ENCODE results near the gene SPNS3.
A peak's percentile ranks its signal among the peaks of the same experiment; 100 is the strongest.

The SPNS3 gene, protein sequence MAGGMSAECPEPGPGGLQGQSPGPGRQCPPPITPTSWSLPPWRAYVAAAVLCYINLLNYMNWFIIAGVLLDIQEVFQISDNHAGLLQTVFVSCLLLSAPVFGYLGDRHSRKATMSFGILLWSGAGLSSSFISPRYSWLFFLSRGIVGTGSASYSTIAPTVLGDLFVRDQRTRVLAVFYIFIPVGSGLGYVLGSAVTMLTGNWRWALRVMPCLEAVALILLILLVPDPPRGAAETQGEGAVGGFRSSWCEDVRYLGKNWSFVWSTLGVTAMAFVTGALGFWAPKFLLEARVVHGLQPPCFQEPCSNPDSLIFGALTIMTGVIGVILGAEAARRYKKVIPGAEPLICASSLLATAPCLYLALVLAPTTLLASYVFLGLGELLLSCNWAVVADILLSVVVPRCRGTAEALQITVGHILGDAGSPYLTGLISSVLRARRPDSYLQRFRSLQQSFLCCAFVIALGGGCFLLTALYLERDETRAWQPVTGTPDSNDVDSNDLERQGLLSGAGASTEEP

DNA sequence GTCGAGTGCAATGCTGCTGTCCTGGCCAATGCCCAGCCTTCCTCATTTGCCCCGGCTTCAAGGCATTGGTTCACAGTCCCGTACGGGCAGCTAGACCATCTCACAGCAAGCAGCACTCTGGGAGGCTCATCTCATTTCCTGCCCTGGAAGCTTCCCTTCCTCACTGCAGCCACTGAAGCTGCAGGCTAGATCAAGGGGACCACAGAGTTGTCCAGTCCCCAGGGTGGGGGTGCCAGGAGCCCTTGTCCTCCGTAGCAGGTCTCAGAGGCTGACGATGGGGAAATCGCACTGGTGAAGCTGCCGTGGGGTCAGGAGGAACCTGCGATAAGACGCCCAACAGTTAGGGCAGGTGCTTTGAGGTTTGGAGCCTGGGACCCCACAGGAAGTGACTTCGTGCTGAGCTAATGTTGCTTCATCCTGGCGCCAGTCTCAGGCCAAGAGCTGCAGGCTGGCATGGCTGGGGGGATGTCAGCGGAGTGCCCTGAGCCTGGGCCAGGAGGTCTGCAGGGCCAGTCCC, at the start of gene SPNS3:
TSS of gene SPNS3 (plus strand) at position 426 of the 517 bp plus-strand sequence. CDS start at position 454, 28 bp downstream.
- DNase-seq (ENCODE audit: low spot score), result no peak

DNA sequence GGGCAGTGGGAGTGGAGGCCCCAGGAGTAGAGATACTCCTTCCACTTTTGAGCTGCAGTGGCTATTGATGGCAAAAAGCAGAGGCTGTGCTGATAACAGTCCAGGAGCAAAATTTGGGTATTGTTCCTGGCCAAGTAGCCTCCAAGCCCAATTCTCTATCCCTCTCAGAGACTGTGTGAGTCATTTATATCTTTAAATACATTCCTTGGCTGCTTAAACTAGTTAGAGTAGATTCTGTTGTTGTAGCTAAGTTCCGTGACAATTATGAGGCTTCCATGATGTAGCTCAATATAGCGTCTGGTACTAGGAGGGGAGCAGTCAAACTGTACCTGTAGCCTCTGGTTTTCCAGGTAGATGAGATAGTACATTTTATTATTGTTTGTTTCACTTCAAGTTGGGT, 47.3 kb upstream of the SPNS3 start:
- no peak for DNase-seq (ENCODE audit: low spot score)

DNA sequence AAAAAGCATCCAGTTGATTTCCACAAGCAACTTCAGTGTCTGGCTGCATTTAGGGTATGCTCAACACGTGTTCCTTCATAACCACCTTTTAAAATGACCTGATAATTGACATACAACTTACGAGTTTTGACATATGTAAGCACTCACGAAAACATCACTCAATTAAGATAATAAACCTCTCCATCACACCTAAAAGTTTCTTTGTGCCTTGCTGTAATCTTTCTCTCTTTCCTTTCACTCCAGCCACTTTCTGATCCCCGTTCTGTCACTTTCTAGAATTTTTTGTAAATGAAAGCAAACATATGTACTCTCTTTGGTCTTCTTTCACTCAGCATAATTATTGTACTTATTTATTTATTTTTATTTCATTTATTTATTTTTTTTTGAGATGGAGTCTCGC, 46.6 kb upstream of the SPNS3 start:
- no peak for DNase-seq (ENCODE audit: low spot score)

DNA sequence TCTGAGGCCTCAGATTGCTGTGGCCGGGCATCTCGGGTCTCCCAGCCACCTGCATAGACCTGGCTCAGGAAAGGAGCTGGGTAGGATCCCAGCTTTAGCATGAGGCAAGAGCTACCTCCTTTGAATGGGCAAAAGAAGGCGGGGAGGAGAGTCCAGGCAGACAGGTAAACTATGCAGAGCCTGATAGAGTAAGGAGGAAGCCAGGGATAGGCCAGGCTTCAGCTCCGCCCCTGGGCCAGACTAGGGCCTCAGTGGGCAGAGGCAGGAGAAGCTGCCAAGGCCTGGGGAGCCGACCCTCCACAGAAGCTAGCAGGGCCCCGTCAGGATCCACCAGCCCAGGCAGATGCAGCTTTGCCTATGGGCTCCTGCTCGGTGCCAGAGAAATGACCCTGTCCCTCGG, 44.7 kb upstream of the SPNS3 start:
- DNase-seq (ENCODE audit: low spot score), result no peak

DNA sequence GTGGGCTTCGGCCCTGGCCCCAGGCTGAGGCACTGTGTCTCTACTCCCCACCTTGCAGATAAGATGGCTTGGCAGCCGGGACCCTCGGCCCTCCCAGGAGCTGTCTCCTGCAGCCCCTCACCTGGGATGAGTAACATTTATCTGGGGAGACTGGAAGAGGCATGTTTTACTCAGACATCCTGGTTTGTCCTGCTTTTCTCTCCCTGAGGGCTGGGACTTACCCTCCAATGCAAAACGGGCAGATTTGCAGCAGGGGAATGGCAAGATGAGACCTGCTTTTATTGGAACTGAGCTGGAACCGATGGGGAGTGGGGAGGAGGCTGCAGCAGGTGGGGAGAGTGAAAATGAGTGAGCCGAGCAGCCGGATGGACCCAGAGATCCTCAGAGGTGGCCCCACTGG, 39.9 kb upstream of the SPNS3 start:
- no peak for DNase-seq (ENCODE audit: low spot score)

DNA sequence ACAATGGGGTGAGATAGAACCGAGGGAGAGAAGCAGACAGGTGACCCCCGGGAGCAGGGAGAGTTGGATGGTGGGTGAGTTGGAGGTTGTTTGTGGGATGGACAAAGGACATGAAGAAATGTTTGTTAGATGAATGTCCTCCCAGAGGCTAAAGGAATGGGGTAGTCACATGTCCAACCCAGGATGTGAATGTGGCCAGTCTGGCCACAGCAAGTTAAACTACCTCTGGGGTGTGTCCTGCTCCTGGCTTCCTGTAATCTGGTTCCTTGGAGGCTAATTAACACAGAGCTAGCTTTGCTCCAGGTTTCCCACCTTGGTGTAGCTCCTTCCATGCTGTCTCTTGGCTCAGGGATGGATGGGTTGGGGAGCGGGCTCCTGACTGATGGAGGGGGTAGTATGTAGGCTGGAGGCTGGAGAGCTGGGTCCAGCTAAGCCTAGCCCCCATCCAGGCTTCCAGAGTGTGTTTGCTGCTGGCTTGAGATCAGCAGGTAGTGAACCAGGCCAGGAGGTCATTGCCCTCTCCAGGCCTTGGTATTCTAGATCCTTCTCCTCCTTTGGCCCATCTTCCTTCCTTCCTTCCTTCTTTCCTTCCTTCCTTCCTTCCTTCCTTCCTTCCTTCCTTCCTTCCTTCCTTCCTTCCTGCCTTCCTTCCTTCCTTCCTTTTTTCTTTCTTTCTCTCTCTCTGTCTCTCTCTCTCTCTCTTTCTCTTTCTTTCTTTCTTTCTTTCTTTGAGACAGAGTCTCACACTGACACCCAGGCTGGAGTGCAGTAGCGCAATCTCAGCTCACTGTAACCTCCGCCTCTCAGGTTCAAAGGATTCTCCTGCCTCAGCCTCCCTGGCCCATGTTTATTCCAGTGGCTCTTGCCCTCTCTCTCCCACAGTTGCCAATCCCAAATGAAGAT, 39.3 kb upstream of the SPNS3 start:
- no peak for DNase-seq (ENCODE audit: low spot score)

DNA sequence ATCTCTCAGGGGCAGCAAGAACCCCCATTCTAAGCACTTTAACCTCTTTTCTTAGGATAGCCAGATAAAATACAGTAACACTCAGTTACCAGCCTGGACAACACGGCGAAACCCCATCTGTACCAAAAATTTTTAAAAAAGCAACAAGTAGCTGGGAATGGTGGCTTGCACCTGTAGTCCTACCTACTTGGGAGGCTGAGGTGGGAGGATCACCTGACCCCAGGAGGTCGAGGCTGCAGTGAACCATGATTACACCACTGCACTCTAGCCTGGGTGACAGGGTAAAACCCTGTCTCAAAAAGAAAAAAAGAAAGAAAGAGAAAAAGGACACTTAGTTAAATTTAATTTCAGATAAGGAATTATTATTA, 38.6 kb upstream of the SPNS3 start:
- DNase-seq (ENCODE audit: low spot score), result no peak

DNA sequence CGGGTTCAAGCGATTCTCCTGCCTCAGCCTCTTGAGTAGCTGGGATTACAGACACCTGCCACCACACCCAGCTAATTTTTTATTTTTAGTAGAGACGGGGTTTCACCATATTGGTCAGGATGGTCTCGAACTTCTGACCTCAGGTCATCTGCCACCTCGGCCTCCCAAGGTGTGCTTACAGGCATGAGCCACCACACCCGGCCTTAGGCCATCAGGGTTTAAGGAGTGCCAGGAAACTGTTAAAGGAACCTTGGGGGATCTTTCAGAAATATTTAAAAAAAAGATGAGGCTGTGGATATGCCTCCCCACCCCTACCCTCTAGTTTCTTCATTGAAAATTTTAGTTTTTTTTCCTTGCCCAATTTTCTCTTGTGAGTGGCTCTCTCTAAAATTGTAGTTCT, 35.9 kb upstream of the SPNS3 start:
- no peak for DNase-seq (ENCODE audit: low spot score)

DNA sequence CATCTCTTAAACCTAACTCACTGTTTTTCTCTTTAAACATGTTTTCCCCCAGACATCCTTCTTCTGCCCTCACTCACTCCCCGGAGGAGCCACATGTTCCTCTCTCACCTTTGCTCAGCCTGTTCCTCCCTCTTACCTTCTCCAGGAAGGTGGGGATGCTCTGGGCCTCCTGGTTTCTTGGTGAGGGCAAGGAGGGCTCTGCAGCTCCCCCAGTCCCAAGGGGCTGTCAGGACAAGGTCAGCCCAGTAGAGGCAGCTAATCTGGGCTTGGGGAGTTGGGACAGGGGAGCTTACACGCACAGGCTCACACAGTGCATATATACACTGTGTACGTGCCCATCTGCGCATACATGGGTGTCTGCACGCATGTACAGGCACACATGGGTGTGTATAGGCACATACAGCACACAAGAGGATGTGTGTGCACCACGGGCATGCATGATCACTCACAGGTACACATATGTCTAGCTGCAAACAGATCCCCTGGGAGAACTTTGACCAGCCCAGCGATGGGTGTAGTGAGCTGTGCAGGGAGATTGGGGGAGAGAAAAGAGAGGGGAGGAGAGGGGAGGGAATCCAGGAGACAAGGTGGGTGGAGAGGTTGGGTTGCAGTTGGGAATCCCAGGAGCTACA, 28.6 kb upstream of the SPNS3 start:
- no peak for DNase-seq (ENCODE audit: low spot score)

DNA sequence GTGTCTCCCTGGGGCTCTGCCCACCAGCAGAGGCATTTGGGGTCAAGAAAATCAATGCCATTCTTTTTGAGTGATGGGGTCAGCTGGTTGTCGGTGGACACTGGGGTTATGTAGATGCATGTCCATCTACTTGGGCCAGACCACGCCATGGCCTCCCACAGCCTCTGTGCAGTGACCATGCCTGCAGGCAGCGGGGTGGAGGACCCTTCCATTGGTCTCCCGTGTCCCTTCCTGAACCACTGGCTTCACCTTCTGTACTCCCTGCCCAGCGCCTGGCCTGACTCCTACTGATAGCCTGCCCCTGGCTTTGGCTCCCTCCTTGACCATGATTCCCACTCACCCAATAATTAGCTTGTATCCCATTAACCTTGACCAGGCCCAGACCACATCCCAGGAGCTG, 28.0 kb upstream of the SPNS3 start:
- no peak for DNase-seq (ENCODE audit: low spot score)

DNA sequence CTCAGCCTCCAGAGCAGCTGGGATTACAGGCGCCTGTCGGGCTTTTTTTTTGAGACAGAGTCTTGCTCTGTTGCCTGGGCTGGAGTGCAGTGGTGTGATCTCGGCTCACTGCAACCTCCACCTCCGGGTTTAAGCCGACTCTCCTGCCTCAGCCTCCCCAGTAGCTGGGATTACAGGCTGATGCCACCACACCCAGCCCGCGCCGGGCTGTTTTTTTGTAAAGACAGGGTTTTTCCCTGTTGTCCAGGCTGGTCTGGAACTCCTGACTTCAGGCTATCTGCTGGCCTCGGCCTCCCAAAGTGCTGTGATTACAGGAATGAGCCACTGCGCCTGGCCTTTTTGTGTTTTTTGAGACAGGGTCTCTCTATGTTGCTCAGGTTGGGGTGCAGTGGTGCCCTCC, 27.4 kb upstream of the SPNS3 start:
- DNase-seq (ENCODE audit: low spot score), result no peak

DNA sequence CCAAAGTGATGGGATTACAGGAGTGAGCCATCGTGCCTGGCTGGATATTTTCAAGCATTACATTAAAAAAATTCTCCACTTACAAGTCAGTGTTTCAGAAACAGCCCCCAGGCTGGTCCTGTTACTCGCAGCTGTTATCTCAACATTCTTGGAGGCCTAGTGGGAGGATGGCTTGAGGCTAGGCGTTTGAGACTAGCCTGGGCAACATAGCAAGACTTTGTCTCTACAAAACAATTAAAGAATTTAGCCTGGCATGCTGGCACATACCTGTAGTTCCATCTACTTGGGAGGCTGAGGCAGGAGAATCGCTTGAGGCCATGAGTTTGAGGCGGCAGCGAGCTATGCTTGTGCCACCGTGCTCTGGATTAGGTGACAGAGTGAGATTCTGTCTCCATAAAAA, 26.5 kb upstream of the SPNS3 start:
- DNase-seq (ENCODE audit: low spot score), result no peak

DNA sequence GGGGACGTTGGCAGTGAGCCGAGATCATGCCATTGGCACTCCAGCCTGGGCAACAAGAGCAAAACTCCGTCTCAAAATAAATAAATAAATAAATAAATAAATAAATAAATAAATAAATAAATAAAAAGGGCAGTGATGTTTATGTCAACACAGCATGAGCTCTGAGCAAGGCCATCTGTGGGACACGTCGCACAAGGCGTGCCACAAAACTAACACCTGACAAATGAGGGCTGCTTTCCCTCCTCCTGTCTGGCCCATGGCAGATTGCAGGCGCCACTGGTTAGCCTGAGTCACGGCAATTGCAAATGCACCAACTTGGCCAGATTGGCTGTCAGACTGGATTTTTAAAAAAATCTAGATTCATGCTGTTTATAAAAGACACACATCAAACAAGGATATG, 25.9 kb upstream of the SPNS3 start:
- no peak for DNase-seq (ENCODE audit: low spot score)

DNA sequence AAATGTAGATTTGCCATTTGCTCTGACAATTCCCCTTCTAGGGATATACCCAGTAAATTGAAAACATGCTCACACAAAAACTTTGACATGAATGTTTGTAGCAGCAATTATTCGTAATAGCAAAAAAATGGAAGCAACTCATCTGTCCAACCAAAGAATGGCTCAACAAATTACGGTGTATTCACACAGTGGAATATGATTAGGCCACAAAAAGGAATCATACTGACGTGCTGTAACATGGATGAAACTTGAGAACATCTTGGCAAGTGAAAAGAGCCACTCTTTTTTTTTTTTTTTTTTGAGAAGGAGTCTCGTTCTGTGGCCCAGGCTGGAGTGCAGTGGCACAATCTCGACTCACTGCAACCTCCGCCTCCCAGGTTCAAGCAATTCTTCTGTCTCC, 24.1 kb upstream of the SPNS3 start:
- DNase-seq (ENCODE audit: low spot score), result no peak

DNA sequence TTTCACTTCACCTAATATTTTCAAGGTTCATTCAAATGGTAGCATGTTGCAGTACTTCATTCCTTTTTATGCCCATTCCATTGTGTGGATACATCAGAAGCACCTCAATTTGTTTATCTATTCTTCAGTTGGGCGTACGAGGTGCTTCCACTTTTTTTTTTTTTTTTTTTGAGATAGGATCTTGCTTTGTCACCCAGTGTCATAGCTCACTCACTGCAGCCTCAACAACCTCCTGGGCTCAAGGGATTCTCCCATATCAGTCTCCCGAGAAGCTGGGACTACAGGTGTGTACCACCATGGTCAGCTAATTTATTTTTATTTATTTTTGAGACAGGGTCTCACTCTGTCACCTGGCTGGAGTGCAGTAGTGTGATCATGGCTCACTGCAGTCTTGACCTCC, 22.5 kb upstream of the SPNS3 start:
- DNase-seq (ENCODE audit: low spot score), result no peak

DNA sequence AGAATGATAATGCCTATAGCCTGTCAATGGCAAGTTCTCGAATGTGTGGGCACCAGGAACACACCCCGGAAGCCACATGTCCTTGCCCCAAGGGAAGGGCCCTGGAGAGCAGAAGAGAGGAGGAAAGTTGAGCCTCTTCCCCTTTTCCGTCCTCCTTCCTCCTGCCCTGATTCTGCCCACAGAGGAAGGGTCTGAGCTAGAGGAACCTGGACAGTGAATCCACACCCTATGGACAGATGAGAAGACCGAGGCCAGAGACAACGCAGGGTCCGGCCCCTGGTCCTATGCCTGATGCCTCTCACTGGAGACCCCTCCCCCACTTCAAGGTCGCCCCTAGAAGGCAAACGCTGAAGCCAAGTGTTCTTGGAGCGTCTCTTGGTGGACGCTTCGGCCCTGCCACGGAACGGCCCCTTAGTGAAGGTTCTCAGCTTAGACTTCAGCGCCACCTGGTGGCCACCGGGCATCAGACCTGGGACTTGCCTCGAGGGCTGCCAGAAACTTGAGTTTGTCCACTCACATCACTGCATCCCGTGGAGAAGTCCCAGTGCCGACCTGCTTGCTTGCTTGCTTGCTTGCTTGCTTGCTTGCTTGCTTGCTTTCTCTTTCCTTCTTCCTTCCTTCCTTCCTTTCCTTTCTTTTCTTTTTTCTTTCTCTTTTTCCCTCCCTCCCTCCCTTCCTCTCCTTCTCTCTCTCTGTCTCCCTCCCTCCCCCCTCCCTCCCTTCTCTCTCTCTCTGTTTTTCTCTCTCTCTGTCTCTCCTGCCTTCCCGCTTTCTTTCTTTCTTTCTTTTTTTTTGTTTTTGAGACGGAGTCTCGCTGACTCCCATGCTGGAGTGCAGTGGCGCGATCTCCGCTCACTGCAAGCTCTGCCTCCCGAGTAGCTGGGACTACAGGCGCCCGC, 20.6 kb upstream of the SPNS3 start:
- DNase-seq (ENCODE audit: low spot score), result peak; percentile 83

DNA sequence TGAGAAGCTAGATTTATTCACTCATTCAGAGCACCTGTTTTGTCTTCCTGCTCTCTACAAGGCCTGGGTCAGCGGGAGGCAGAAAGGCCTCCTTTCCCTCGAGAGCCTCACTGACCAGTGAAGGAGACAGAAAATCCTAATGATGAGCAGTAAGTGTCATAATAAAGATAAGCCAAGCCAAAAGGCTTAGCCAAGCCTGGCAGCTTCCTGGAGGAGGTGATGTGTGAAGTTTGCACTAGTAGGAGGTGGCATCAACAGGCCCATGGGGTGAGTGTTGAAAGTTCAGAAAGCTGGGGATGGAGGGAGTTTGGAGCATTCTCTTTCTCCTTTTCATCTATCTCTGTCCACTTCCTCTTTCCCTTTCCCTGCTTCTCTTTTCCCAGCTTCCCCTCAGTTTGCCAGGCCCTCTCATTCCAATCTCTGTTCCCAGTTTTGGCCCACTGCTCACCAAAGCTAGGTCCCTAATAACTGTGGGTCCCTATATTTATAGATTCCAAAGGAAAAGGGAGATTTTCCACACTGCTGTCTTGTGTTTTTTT, 16.5 kb upstream of the SPNS3 start:
- DNase-seq (ENCODE audit: low spot score), result no peak

DNA sequence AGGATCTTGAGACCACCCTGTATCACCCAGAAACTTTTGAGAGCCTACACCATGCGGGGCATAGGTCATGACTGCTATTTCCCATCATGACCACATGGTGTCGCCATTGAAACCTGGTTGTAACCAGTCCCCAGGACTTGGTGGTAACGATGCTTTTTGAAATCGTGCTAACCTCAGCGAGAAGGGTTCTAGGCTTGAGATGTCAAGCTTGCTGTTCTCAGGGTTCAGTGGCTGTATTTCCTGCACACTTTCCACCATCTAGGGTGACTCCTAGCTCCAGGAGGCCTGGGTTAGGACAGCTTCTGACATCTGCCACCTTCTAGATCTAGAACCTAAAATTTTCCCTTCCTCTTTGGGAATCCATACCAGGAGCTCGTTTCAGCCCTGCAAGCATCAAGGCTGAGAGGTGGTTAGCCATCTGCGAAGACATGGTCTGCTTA, 13.0 kb upstream of the SPNS3 start:
- peak; percentile 70 for DNase-seq (ENCODE audit: low spot score)

DNA sequence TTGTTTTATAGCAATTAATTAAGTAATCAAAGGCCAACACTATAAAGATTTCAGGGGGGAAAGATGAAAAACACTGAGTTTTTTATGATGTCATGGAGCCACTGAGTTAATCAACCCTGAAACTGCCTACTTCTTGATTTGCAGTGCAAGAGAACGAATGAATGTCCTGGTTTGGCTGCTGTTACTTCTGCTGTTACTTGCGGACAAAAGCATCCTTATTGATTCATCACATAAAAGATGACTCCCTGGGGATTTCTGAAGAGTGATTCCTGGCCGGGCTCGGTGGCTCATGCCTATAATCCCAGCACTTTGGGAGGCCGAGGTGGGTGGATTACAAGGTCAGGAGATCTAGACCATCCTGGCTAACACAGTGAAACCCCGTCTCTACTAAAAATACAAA, 10.9 kb upstream of the SPNS3 start:
- no peak for DNase-seq (ENCODE audit: low spot score)

DNA sequence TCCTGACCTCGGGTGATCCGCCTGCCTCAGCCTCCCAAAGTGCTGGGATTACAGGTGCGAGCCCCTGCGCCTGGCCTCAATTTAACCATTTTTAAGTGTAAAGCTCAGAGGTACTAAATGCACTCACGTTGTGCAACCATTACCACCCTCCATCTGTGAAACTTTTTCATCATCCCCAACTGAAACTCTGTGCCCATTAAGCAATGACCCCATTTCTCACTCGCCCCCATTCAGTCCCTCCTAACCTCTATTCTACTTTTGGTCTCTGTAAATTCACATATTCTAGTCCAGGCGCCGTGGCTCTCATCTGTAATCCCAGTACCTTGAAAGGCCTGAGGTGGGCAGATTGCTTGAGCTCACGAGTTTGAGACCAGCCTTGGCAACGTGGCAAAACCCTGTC, 8.3 kb upstream of the SPNS3 start:
- no peak for DNase-seq (ENCODE audit: low spot score)

Data from D341Med (cell line).